B cell (primary cell): ENCODE data around the gene RNF212. TPM values are rescaled to one million over a fixed set of nuclear protein-coding genes. Genes with fewer than 3 reads are reported as not detected.

Experiments used
- ATAC-seq: fragments of 200-7000 bp; cut with Tn5 transposase; one replicate; pipeline ENCODE4 v1.10.0; 2021; ENCODE audit warnings: low read depth, mild to moderate bottlenecking, moderate number of reproducible peaks, moderate library complexity
- CTCF ChIA-PET: fragments of 350-600 bp; sonication (Branson Sonifier 250); formaldehyde crosslinking; loops from one replicate; lab custom pipeline; 2021; ENCODE audit warnings: antibody characterized with exemption, inconsistent platforms; lab: Charles Lee
- POLR2A ChIA-PET: fragments of 350-600 bp; sonication (Branson Sonifier 250); formaldehyde crosslinking; loops from one replicate; lab custom pipeline; 2021; ENCODE audit warnings: antibody characterized with exemption; lab: Charles Lee
- DNase-seq: peaks from one replicate; pipeline ENCODE4 v3.0.0; 2013
- H2AFZ ChIP-seq: 2 replicates; pipeline ENCODE4 v1.6.1; 2012; ENCODE audit warnings: mild to moderate bottlenecking, low read depth, low read length; ENCODE audit not compliant: insufficient read depth, poor library complexity, severe bottlenecking
- H3K27ac ChIP-seq, 2 donors: 1 replicate in 1 of 2; 2 replicates in 1 of 2; pipeline ENCODE4 v1.5.1; 2012 to 2013; ENCODE audit warnings: low read length in 2 of 2, mild to moderate bottlenecking in 2 of 2, moderate library complexity in 1 of 2
- H3K27me3 ChIP-seq, 4 experiments: fragments of 200-600 bp in 1 of 4; sonication (generic) in 1 of 4; replicated peaks in 1 of 4; 1 replicate in 2 of 4; 2 replicates in 2 of 4; pipeline versions ENCODE4 v1.6.1 to v1.7.0; 2013 to 2016; ENCODE audit warnings: low read length in 3 of 4, mild to moderate bottlenecking in 2 of 4, mixed read lengths in 1 of 4, moderate library complexity in 1 of 4; ENCODE audit not compliant: insufficient read depth in 4 of 4, control insufficient read depth in 3 of 4; ENCODE audit errors: control extremely low read depth in 1 of 4
- H3K36me3 ChIP-seq, 2 experiments: replicated peaks in 1 of 2; 1 replicate in 1 of 2; 2 replicates in 1 of 2; pipeline versions ENCODE4 v1.6.1 to v1.7.1; 2013; ENCODE audit warnings: low read length in 1 of 2; ENCODE audit not compliant: insufficient read depth in 2 of 2, control insufficient read depth in 1 of 2; ENCODE audit errors: control extremely low read depth in 1 of 2, extremely low read depth in 1 of 2
- H3K4me1 ChIP-seq, 2 donors: fragments of 200-600 bp in 1 of 2; sonication (generic) in 1 of 2; 1 replicate in 1 of 2; 2 replicates in 1 of 2; pipeline versions ENCODE4 v1.5.1 to v1.6.1; 2013 to 2017; ENCODE audit warnings: low read length in 2 of 2; ENCODE audit not compliant: control insufficient read depth in 2 of 2, insufficient read depth in 2 of 2
- H3K4me2 ChIP-seq: replicated peaks from 2 replicates; pipeline ENCODE3; 2012; ENCODE audit warnings: mild to moderate bottlenecking, low read depth, low read length; ENCODE audit not compliant: poor library complexity, severe bottlenecking
- H3K4me3 ChIP-seq, 5 experiments: fragments of 200-600 bp in 1 of 5; sonication (generic) in 1 of 5; 1 replicate in 3 of 5; 2 replicates in 2 of 5; pipeline versions ENCODE4 v1.5.1 to v1.7.0; 2011 to 2016; ENCODE audit warnings: low read length in 4 of 5, mild to moderate bottlenecking in 4 of 5, low read depth in 2 of 5, control low read depth in 1 of 5, moderate library complexity in 1 of 5; ENCODE audit not compliant: insufficient read depth in 1 of 5; ENCODE audit errors: control extremely low read depth in 1 of 5, extremely low read depth in 1 of 5
- H3K79me2 ChIP-seq: fragments of 200-600 bp; sonication (generic); one replicate; pipeline ENCODE4 v1.6.0; 2016; ENCODE audit warnings: low read length; ENCODE audit not compliant: control insufficient read depth, insufficient read depth
- H3K9ac ChIP-seq: fragments of 200-600 bp; sonication (generic); 2 replicates; pipeline ENCODE4 v1.6.1; 2017; ENCODE audit warnings: mild to moderate bottlenecking, low read length, moderate library complexity
- H3K9me3 ChIP-seq, 3 donors: one replicate each; pipeline versions ENCODE4 v1.6.1 to v1.7.1; 2013; ENCODE audit warnings: low read length in 2 of 3; ENCODE audit not compliant: control insufficient read depth in 2 of 3, insufficient read depth in 1 of 3; ENCODE audit errors: control extremely low read depth in 1 of 3
- H4K20me1 ChIP-seq: 2 replicates; pipeline ENCODE4 v1.6.0; 2012; ENCODE audit warnings: mild to moderate bottlenecking, low read length; ENCODE audit not compliant: insufficient read depth, control insufficient read depth, poor library complexity, severe bottlenecking
- H3K27ac Mint-ChIP-seq: one replicate; pipeline ENCODE4 v1.8.0; 2021; ENCODE audit warnings: mixed read lengths
- H3K27me3 Mint-ChIP-seq: one replicate; pipeline ENCODE4 v1.8.0; 2021; ENCODE audit warnings: mixed read lengths
- H3K4me1 Mint-ChIP-seq: one replicate; pipeline ENCODE4 v1.8.0; 2021; ENCODE audit warnings: mixed read lengths
- H3K4me3 Mint-ChIP-seq: one replicate; pipeline ENCODE4 v1.8.0; 2021; ENCODE audit warnings: mixed read lengths
- H3K9me3 Mint-ChIP-seq: one replicate; pipeline ENCODE4 v1.8.0; 2022; ENCODE audit warnings: mixed read lengths; ENCODE audit not compliant: insufficient read depth
- CTCF ChIP-seq: fragments of 200-600 bp; IDR thresholded peaks from one replicate; pipeline ENCODE4 v1.8.0; 2022; ENCODE audit warnings: antibody characterized with exemption, mild to moderate bottlenecking
- EZH2 ChIP-seq: IDR thresholded peaks from 2 replicates; pipeline ENCODE4 v1.6.1; 2012; ENCODE audit warnings: borderline replicate concordance, low read depth, mild to moderate bottlenecking, moderate library complexity, low read length; ENCODE audit not compliant: insufficient read depth, poor library complexity, severe bottlenecking
- WGBS: methylation state at CpG from one replicate; pipeline ENCODE4 v1.1.5; 2013; ENCODE audit warnings: missing lambda C conversion rate; ENCODE audit not compliant: insufficient coverage; 5-methylcytosine and 5-hydroxymethylcytosine counted together
- intact Hi-C: fragments of 100-400 bp; cut with micrococcal nuclease; formaldehyde crosslinking; loops from one replicate; pipeline ENCODE4 v1.10.0; 2022
- polyA plus RNA-seq: library from polyadenylated mRNA; depleted of rRNA; stranded (reverse); fragments of >200 nt; gene quantifications from 2 replicates; pipeline ENCODE4 v1.2.3, GENCODE V29; 2012
- total RNA-seq, 2 donors: library from RNA; stranded (reverse); fragments of 120-200 nt in 1 of 2; gene quantifications; 1 replicate in 1 of 2; 2 replicates in 1 of 2; pipeline versions ENCODE4 v1.2.3 to v1.2.4, GENCODE V29; 2013 to 2022

The RNF212 gene
- total and polyA plus RNA-seq, 2 donors (not counting 1 experiment from before 2014, with no cell fraction given) = 2.1 to 5.9 TPM

- intact Hi-C loops = no loop called here
- Histone ChIP-seq H3K9ac (no peak overlapping the region), H3K4me2 (no peak overlapping the region), H3K36me3 (no peaks in the 10 kb centered on the region), H3K9me3 (peaks cover 0 to 30% (median 0%) of the 10 kb centered on the region in 3 donors), H3K27ac (no peak overlapping the region), H2AFZ (no peak overlapping the region), H3K4me3 (no peak overlapping the region), H3K4me1 (peaks cover 3 to 9% of the 10 kb centered on the region in 2 donors), H3K27me3 (peaks cover 0 to 15% (median 4%) of the 10 kb centered on the region in 4 experiments), H4K20me1 (no peaks in the 10 kb centered on the region), H3K79me2 (no peaks in the 10 kb centered on the region)
- 89% methylated on average over 39 of the region's 40 CpGs for WGBS
- Mint-ChIP-seq H3K27ac (no peak overlapping the region), H3K4me3 (no peak overlapping the region), H3K4me1 (peaks cover 5% of the 10 kb centered on the region), H3K9me3 (no peaks in the 10 kb centered on the region), H3K27me3 (peaks cover 12% of the 10 kb centered on the region)
- ATAC-seq (no peak), DNase-seq (no peak)
- TF ChIP-seq CTCF (no peak), EZH2 (no peak)
- POLR2A ChIA-PET = no interaction called here
- CTCF ChIA-PET = interaction anchor here (1.1 kb wide), 1 partner anchor 23 kb away, joined by 3 read pairs; no protein-coding TSS in a partner anchor
These were observed 62.7 kb downstream of the RNF212 start for GRCh38 chr4:1050486-1051213.

GRCh38 chr4:1049591-1049905 is 63.8 kb downstream of the RNF212 start:
- ATAC-seq = no peak
- WGBS = 76% methylated on average over 21 of the region's 21 CpGs
- intact Hi-C loops = no loop called here
- TF ChIP-seq EZH2 (no peak), CTCF (no peak)
- no peak for DNase-seq
- H3K27ac ChIP-seq = no peak overlapping the region
- ChIA-PET POLR2A (no interaction called here), CTCF (no interaction called here)
- no peak overlapping the region for H3K27ac Mint-ChIP-seq
- H3K79me2 ChIP-seq = no peaks in the 10 kb centered on the region
- H4K20me1 ChIP-seq = no peaks in the 10 kb centered on the region
- no peak overlapping the region for H3K4me3 ChIP-seq
- peaks cover 2% of the 10 kb centered on the region for H3K4me1 Mint-ChIP-seq
- peaks cover 3% of the 10 kb centered on the region in 2 donors for H3K4me1 ChIP-seq
- H2AFZ ChIP-seq = no peak overlapping the region
- H3K36me3 ChIP-seq = no peaks in the 10 kb centered on the region
- H3K4me3 Mint-ChIP-seq = no peak overlapping the region
- peaks cover 0 to 23% (median 6%) of the 10 kb centered on the region in 4 experiments for H3K27me3 ChIP-seq
- H3K27me3 Mint-ChIP-seq = peaks cover 17% of the 10 kb centered on the region
- H3K9me3 ChIP-seq = peaks cover 0 to 30% (median 0%) of the 10 kb centered on the region in 3 donors
- H3K9ac ChIP-seq = no peak overlapping the region
- H3K9me3 Mint-ChIP-seq = no peaks in the 10 kb centered on the region
- no peak overlapping the region for H3K4me2 ChIP-seq
